ENCODE measurements around the gene UBE2N.
"Not testable (repeated sequence)": the region's sequence is repeated elsewhere in the genome, so short reads cannot be mapped to it uniquely, and the experiment has no call there.

The UBE2N gene

GRCh38 chr12:93408813-93409212 is 32.9 kb downstream of the UBE2N start:
- TF ChIP-seq GATA1 (IDR thresholded peaks at IDR 0.05; ENCODE audit: low read depth, low read length), result no peak
- TF ChIP-seq POLR2A (IDR thresholded peaks at IDR 0.05; ENCODE audit: low read length), result no peak
- peak in 1 of 2 experiments; percentile 46 for DNase-seq

GRCh38 chr12:93407963-93408283 is 33.8 kb downstream of the UBE2N start:
- TF ChIP-seq GATA1 (IDR thresholded peaks at IDR 0.05; ENCODE audit: low read depth, low read length) (no peak), POLR2A (IDR thresholded peaks at IDR 0.05; ENCODE audit: low read length) (no peak)
- no peak for DNase-seq

GRCh38 chr12:93407054-93407962 is 34.4 kb downstream of the UBE2N start:
- peak in 1 of 2 experiments; percentile 62 for DNase-seq
- TF ChIP-seq POLR2A (IDR thresholded peaks at IDR 0.05; ENCODE audit: low read length) (no peak), GATA1 (IDR thresholded peaks at IDR 0.05; ENCODE audit: low read depth, low read length) (no peak)

GRCh38 chr12:93404961-93405849 is 36.5 kb downstream of the UBE2N start:
- DNase-seq, result peak; percentile 40 to 69

GRCh38 chr12:93403988-93404803 is 37.6 kb downstream of the UBE2N start:
- TF ChIP-seq POLR2A (IDR thresholded peaks at IDR 0.05; ENCODE audit: low read length), result no peak
- no peak for TF ChIP-seq GATA1 (IDR thresholded peaks at IDR 0.05; ENCODE audit: low read depth, low read length)
- peak; percentile 15 to 60 for DNase-seq

More at GRCh38 chr12:93404961-93405849, 36.5 kb downstream of the UBE2N start:
- TF ChIP-seq POLR2A (IDR thresholded peaks at IDR 0.05; ENCODE audit: low read length), result no peak
- no peak for TF ChIP-seq GATA1 (IDR thresholded peaks at IDR 0.05; ENCODE audit: low read depth, low read length)

- peak; percentile 21 to 50 for DNase-seq
- TF ChIP-seq POLR2A (IDR thresholded peaks at IDR 0.05; ENCODE audit: low read length) (no peak), GATA1 (IDR thresholded peaks at IDR 0.05; ENCODE audit: low read depth, low read length) (no peak)
Measured at GRCh38 chr12:93402333-93403311, 39.1 kb downstream of the UBE2N start.

GRCh38 chr12:93399183-93399863 is 42.4 kb downstream of the UBE2N start:
- DNase-seq, result not testable (repeated sequence)

GRCh38 chr12:93397412-93397811 is 44.3 kb downstream of the UBE2N start:
- TF ChIP-seq GATA1 (IDR thresholded peaks at IDR 0.05; ENCODE audit: low read depth, low read length), result no peak
- TF ChIP-seq POLR2A (IDR thresholded peaks at IDR 0.05; ENCODE audit: low read length), result no peak
- DNase-seq, result no peak

GRCh38 chr12:93393425-93393824 is 48.3 kb downstream of the UBE2N start:
- no peak for DNase-seq
- TF ChIP-seq POLR2A (IDR thresholded peaks at IDR 0.05; ENCODE audit: low read length) (no peak), GATA1 (IDR thresholded peaks at IDR 0.05; ENCODE audit: low read depth, low read length) (no peak)

- TF ChIP-seq GATA1 (IDR thresholded peaks at IDR 0.05; ENCODE audit: low read depth, low read length), result no peak
- no peak for TF ChIP-seq POLR2A (IDR thresholded peaks at IDR 0.05; ENCODE audit: low read length)
- DNase-seq, result no peak
Measured at GRCh38 chr12:93390549-93391297, 51.0 kb downstream of the UBE2N start.

- no peak for TF ChIP-seq GATA1 (IDR thresholded peaks at IDR 0.05; ENCODE audit: low read depth, low read length)
- TF ChIP-seq POLR2A (IDR thresholded peaks at IDR 0.05; ENCODE audit: low read length), result no peak
- DNase-seq, result no peak
Measured at GRCh38 chr12:93390031-93390430, 51.7 kb downstream of the UBE2N start.
